ENCODE results near the gene CABP7. TPM values are rescaled to one million over a fixed set of nuclear protein-coding genes. Genes with fewer than 3 reads are reported as not detected.

The CABP7 gene
- total RNA-seq, 1 donor from 2014 or later = not detected

GRCh38 chr22:29713156-29713727 is 6.6 kb upstream of the CABP7 start:
- DNase-seq (ENCODE audit: low spot score in 2 of 2) = no peak
- H3K27me3 ChIP-seq = peaks cover 4% of the 10 kb centered on the region

DNA sequence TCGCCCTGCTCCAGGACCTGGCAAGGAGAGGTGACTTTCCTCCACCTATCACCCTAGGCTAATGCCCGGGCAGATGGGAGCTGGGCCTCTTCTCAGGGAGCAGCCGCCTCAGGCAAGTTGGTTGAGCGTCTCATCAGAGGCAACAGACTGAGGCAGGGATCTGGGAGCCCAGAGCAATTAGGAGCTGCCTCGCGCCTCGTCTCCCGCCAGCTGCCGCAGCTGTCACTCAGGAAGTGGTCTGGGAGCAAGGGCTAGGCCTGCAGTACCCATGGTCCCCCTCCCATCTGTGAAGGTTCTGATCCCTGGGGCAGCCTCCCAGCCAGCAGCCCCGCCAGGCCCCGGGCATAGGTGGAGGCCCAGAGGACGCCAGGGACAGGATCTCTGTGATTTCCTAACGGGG is 4.6 kb upstream of the CABP7 start:
- Histone ChIP-seq H3K27me3 (peaks cover 4% of the 10 kb centered on the region), H3K4me3 (no peak overlapping the region), H3K4me1 (no peaks in the 10 kb centered on the region), H3K27ac (no peak overlapping the region), H3K36me3 (no peaks in the 10 kb centered on the region), H3K9me3 (no peaks in the 10 kb centered on the region)
- no peak for DNase-seq (ENCODE audit: low spot score in 2 of 2)
- TF ChIP-seq, protein P1, sequence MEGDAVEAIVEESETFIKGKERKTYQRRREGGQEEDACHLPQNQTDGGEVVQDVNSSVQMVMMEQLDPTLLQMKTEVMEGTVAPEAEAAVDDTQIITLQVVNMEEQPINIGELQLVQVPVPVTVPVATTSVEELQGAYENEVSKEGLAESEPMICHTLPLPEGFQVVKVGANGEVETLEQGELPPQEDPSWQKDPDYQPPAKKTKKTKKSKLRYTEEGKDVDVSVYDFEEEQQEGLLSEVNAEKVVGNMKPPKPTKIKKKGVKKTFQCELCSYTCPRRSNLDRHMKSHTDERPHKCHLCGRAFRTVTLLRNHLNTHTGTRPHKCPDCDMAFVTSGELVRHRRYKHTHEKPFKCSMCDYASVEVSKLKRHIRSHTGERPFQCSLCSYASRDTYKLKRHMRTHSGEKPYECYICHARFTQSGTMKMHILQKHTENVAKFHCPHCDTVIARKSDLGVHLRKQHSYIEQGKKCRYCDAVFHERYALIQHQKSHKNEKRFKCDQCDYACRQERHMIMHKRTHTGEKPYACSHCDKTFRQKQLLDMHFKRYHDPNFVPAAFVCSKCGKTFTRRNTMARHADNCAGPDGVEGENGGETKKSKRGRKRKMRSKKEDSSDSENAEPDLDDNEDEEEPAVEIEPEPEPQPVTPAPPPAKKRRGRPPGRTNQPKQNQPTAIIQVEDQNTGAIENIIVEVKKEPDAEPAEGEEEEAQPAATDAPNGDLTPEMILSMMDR (IDR thresholded peaks at IDR 0.05) = no peak
- intact Hi-C loops (cut with DNase I) = no loop called here

More at GRCh38 chr22:29713156-29713727, 6.6 kb upstream of the CABP7 start:
- H3K9me3 ChIP-seq = no peaks in the 10 kb centered on the region
- H3K4me1 ChIP-seq = no peaks in the 10 kb centered on the region
- intact Hi-C loops (cut with DNase I) = no loop called here
- H3K27ac ChIP-seq = no peak overlapping the region
- no peak overlapping the region for H3K4me3 ChIP-seq
- H3K36me3 ChIP-seq = no peaks in the 10 kb centered on the region
- TF ChIP-seq, protein P1 (IDR thresholded peaks at IDR 0.05) = no peak

GRCh38 chr22:29715705-29716104 is 4.1 kb upstream of the CABP7 start:
- intact Hi-C loops (cut with DNase I) = no loop called here
- TF ChIP-seq, protein P1 (IDR thresholded peaks at IDR 0.05) = no peak
- H3K27me3 ChIP-seq = peaks cover 9% of the 10 kb centered on the region
- H3K27ac ChIP-seq = no peak overlapping the region
- H3K4me3 ChIP-seq = no peak overlapping the region
- H3K4me1 ChIP-seq = peaks cover 0 to 4% of the 10 kb centered on the region in 2 donors
- H3K36me3 ChIP-seq = no peaks in the 10 kb centered on the region
- DNase-seq (ENCODE audit: low spot score in 2 of 2) = no peak
- no peaks in the 10 kb centered on the region for H3K9me3 ChIP-seq

GRCh38 chr22:29716814-29717545 is 2.8 kb upstream of the CABP7 start:
- H3K27me3 ChIP-seq = peaks cover 18% of the 10 kb centered on the region
- no peak overlapping the region for H3K27ac ChIP-seq
- intact Hi-C loops (cut with DNase I) = no loop called here
- H3K36me3 ChIP-seq = no peaks in the 10 kb centered on the region
- TF ChIP-seq, protein P1 (IDR thresholded peaks at IDR 0.05) = no peak
- no peak for DNase-seq (ENCODE audit: low spot score in 2 of 2)
- no peaks in the 10 kb centered on the region for H3K9me3 ChIP-seq
- H3K4me1 ChIP-seq = peaks cover 0 to 5% of the 10 kb centered on the region in 2 donors
- no peak overlapping the region for H3K4me3 ChIP-seq

GRCh38 chr22:29717789-29718188 is 2.0 kb upstream of the CABP7 start:
- no peak overlapping the region for H3K27ac ChIP-seq
- DNase-seq (ENCODE audit: low spot score in 2 of 2) = no peak
- no peak overlapping the region for H3K4me3 ChIP-seq
- no peaks in the 10 kb centered on the region for H3K9me3 ChIP-seq
- TF ChIP-seq, protein P1 (IDR thresholded peaks at IDR 0.05) = no peak
- H3K27me3 ChIP-seq = peaks cover 16% of the 10 kb centered on the region
- intact Hi-C loops (cut with DNase I) = no loop called here
- no peaks in the 10 kb centered on the region for H3K36me3 ChIP-seq
- peaks cover 0 to 5% of the 10 kb centered on the region in 2 donors for H3K4me1 ChIP-seq
